CD1c-positive myeloid dendritic cell (primary cell): ENCODE results near the gene SCYGR7.
"Not testable (repeated sequence)": the region's sequence is repeated elsewhere in the genome, so short reads cannot be mapped to it uniquely, and the experiment has no call there.

Source experiments
- DNase-seq: peaks from one replicate; pipeline ENCODE4 v3.0.0-alpha.2; 2016; ENCODE audit errors: extremely low spot score

Gene SCYGR7

GRCh38 chr2:227728035-227728434 lies at the start of gene SCYGR7:
Gene SCYGR7 (plus strand): TSS chr2:227728335. CDS start chr2:227728335, 0 bp downstream.
- no peak for DNase-seq

DNA sequence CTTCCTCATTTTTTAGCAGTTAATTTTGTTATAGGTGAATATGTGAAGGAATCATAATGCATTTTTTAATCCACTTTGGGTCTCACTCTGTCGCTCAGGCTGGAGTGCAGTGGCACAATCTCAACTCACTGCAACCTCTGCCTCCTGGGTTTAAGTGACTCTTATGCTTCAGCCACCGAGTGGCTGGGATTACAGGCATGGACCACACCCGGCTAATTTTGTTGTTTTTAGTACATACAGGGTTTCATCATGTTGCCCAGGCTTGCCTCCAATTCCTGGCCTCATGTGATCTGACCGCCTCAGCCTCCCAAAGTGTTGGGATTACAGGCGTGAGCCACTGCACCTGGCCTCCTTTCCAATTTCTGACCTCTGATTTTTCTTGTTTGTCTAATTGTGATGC lies 43.9 kb upstream of the SCYGR7 start:
- DNase-seq: no peak

DNA sequence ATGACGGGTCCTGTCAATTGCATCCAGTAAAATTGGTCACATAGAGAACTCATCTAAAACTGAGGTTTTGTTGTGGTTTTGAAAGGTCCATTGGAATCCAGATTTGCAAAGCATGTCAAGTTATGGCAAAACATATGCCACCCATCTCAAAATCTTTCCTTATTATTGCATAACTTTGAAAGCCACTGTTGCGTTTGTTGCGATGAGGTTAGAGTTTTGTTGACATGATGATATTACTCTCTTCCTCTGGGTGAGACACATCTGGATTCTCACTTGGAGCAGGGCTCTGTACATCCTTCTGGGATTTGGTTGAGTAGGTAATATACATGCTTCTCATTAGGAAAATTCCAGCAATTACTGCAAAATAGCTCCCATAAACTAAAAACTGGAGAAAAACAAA lies 40.9 kb upstream of the SCYGR7 start:
- no peak for DNase-seq

DNA sequence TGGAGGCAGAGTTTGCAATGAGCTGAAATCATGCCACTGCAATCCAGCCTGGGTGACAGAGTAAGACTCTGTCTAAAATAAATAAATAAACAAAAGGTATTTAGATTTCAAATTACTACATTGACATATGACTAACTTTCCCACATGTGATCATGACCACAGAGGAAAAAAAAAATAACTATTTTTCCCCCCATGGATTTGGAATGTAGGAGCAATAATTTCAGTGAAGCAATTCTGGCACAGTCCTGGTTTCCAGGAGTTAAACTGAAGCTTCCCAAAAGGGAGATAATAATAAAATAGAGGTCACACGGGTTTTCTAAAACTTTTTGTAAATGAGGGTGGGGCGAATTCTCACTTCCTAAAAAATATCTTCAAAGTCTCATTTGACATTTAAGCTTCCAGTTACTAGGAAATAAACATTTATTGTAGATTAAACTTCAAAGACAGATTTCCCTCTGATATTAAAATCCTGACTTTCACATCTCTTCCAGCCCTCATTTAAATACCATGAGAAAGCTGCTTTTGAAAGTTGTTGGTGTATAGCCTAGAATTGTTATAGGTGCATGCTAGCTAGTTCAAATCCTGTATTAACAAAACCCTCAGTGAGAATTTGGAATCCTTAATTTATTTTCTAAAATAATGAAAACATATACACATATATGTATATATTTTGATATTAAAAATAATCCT lies 31.0 kb upstream of the SCYGR7 start:
- DNase-seq: no peak

- DNase-seq: no peak
These were observed 26.6 kb upstream of the SCYGR7 start for GRCh38 chr2:227701556-227701955.

DNA sequence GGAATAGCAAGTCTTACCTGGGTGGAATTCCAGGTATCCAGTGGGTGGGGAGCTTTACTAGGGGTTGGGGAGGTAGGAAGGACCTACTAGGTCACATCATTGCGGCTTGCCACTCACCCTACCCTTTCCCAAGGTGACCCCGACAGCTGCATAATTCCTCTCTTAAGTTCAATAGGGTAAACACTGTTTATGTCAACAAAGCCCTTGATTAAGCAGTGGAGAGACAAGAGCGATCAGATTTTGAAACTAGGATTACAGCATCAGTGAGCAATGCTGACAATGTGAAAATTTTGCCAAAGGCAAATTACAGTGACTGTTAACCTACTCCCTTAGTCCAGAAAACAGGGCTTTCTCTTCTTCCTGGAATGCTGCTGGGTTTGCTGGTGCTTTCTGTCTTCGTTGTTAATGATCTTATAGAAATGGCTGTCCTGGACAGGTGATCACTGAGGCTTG lies 24.8 kb upstream of the SCYGR7 start:
- DNase-seq: no peak

- DNase-seq: no peak
These were observed 24.2 kb upstream of the SCYGR7 start for GRCh38 chr2:227703961-227704360.

- DNase-seq: no peak
These were observed 21.3 kb upstream of the SCYGR7 start for GRCh38 chr2:227706859-227707258.

- DNase-seq: no peak
These were observed 20.7 kb upstream of the SCYGR7 start for GRCh38 chr2:227707390-227707789.

DNA sequence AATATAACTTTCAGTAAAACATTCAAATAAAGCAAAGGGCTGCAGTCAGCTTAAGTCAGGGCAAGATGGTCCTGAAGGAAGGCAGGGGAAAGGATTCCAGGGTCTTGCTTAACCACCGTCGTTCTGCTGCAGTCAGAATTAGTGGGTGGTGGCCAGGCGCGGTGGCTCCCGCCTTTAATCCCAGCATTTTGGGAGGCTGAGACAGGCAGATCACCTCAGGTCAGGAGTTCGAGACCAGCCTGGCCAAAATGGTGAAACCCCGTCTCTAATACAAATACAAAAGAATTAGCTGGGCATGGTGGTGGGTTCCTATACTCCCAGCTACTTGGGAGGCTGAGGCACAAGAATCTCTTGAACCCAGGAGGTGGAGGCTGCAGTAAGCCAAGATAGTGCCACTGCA lies 17.1 kb upstream of the SCYGR7 start:
- no peak for DNase-seq

DNA sequence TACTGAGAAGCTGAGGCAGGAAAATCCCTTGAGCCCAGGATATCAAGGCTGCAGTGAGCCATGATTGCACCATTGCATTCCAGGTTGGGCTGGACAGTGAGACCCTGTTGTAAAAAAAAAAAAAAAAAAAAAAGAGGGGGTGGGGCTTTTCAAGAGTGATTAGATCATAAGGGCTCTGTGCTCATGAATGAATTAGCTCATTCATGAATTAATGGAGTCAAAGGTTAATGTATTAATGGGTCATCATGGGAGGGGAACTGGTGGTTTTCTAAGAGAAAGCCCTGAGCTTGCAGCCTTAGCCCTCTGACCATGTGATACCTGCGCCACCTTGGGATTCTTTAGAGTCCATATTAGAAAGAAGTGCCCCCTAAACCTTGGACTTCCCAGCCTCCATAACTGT lies 14.8 kb upstream of the SCYGR7 start:
- no peak for DNase-seq

DNA sequence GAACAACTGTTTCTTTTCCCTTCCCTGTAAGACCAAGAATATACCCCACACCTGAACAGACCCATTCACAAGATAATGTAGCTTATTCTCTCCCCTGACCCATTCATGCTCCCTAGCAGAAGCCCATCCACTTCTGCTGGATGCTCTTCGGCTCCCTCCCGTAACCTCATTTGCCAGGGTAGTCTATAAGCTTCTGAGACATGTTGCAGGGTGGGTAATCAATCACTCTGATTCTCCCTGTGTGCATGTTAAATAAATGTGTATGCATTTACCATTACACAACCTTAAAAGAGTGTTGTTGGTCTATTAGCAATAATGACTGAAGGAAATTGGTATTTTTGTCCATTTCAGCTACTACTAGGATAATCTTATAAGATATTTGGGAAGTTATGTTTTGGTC lies 11.6 kb upstream of the SCYGR7 start:
- DNase-seq: no peak

DNA sequence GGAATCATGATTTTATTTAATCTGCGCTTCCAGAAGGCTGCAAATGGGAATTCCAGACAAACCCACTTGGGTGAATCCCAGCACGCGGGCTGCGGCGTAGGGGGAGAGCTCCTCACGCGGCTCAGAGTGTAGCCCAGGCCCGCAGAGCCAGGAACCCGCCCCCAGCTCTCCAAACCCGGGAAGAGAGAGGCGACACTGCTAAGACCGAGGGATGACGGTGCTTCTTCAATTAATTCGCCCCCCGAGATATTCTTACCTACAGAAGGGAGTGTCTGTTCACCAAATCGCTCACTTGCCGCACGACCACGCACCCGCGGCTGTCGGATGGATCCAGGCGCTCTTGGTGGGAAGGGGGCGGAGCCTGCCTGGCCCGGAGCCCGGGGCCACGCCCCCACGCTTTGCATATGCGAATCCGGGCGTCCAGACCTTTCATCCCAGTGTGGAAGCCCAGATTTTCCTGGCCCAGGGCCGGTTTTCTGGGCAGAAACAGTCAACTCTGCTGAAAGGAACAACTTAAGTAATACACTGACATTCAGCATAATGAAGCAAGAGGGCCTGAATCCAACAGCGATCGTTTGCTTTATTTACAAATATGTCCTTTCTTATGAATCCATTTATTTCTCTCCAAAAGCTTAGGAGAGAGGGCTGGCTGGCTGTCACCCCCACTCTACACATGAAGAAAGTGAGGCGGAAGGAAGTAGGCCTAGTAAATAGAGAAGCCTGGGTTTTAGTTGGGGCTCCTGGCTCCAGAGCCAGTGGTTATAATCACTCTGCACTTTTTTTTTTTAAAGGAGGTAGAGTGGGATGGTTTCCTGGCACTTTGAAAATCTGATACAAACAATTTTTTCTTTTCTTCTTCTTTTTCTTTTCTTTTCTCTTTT lies 10.2 kb upstream of the SCYGR7 start, which contains the start of gene SLC19A3:
SLC19A3 (minus strand) TSS at position 342 of the 881 bp plus-strand sequence. CDS start 15,710 bp downstream, outside the sequence.
- DNase-seq: no peak

DNA sequence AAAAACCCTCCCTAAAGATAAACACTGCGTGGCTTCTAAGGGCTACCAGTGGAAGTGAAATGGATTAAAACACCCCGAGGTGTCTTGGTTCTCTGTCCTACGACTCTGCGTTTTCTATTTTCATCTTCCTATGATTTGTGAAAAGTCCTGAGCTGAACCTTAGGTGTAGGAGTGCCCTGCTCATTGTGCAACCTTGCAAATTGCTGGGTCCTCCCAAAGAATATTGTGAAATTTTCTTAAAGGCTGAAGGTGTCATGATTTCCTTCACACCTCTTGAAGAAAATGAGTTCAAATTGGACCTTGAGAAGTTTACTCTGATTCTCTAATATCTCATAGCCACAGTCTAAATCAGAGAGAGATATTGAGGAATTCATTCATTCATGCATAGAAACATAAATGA lies 8.5 kb upstream of the SCYGR7 start:
- DNase-seq: no peak

DNA sequence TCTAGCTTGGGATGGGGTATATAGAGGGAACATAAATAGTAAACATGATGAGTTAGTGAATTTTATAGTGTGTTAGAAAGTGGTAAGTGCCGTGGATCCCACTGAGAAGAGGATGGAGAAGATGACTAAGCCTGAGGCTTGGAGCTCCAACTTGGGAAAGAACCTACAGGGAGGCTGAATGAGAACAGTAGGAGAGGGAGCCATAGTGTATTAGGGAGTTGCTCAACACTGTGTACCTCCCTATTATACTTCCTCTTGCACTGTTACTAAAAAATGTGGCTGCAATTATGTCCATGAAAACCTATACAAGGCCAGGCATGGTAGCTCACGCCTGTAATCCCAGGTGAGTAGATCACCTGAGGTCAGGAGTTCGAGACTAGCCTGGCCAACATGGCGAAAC lies 7.5 kb upstream of the SCYGR7 start:
- DNase-seq: no peak

- DNase-seq: not testable (repeated sequence)
These were observed 5.3 kb upstream of the SCYGR7 start for GRCh38 chr2:227722821-227723220.

GRCh38 chr2:227724394-227725039 lies 3.6 kb upstream of the SCYGR7 start, which contains the start of gene SCYGR6:
Gene SCYGR6 (minus strand): TSS chr2:227724757. CDS start chr2:227724757, 0 bp downstream.
- DNase-seq: no peak

DNA sequence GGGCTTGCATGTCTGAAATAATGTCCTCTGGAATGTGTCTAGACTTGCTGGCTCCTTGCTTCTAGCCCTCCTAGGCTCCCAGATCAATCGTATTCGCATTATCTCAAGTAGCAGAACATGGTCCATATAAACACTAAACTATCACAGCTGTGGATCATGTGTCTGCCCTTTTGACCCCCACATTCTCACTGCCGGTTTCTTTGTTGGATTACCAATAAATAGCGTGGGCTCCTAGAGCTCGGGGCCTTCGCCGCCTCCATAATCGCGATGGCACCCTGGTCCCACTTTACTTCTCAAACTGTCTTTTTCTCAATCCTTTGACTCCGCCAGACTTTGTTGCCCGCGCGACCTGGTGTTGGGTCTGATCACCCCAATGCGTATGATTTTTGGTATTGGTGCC lies 11.2 kb downstream of the SCYGR7 start:
- no peak for DNase-seq

- not testable (repeated sequence) for DNase-seq
These were observed 12.6 kb downstream of the SCYGR7 start for GRCh38 chr2:227740705-227741104.

DNA sequence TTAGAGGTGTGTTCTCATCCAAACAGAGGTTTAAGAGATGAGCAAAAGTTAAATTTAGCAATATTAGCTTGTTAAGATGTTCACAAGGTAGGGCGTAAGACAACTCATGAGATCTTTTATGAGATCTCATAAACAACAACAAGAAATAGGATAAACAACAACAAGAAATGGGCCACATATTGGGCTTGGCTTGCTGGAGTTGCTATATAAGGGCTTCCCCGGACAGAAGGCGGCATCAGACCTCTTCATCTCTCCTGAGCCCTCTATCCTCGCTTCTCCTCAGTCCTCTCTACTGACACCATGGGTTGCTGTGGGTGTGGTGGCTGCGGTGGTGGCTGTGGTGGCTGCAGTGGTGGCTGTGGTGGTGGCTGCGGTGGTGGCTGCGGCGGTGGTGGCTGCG lies 17.5 kb downstream of the SCYGR7 start, which contains the start of gene SCYGR8:
SCYGR8 (plus strand) TSS at position 301 of the 400 bp plus-strand sequence; CDS start at position 301, 0 bp downstream.
- no peak for DNase-seq

DNA sequence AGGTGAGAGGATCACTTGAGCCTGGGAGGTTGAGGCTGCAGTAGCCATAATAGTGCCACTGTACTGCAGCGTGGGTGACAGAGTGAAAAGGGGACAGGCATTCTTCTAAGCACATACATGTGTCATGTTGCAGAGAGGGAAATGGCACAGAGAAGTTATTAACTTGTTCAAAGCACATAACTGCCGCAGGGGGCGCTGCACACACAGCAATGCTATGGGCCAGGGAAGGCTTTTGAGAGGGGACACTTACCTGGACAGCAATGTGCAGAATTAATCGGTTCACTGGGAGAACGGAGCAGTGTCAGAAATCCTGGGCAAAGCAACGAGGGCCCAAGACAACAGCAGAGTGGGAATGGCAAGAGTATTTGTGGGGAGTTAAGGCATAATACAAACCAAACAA lies 19.9 kb downstream of the SCYGR7 start:
- no peak for DNase-seq

DNA sequence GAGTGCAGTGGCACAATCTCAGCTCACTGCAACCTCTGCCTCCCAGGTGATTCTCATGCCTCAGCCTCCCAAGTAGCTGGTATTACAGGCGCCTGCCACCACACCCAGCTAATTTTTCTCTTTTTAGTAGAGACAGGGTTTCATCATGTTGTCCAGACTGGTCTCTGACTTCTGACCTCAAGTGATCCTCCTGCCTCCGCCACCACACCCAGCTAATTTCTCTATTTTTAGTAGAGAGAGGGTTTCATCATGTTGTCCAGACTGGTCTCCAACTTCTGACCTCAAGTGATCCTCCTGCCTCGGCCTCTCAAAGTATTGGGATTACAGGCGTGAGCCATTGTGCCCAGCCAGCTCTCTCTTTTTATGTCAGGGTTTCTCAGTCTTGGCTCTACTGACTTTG lies 28.1 kb downstream of the SCYGR7 start:
- DNase-seq: not testable (repeated sequence)
